ENCODE results near the gene AP2M1. TPM values are rescaled to one million over a fixed set of nuclear protein-coding genes. Genes with fewer than 3 reads are reported as not detected.

Gene AP2M1
- total and polyA plus RNA-seq, 4 donors: 71.9 to 200 (median 135) TPM

DNA sequence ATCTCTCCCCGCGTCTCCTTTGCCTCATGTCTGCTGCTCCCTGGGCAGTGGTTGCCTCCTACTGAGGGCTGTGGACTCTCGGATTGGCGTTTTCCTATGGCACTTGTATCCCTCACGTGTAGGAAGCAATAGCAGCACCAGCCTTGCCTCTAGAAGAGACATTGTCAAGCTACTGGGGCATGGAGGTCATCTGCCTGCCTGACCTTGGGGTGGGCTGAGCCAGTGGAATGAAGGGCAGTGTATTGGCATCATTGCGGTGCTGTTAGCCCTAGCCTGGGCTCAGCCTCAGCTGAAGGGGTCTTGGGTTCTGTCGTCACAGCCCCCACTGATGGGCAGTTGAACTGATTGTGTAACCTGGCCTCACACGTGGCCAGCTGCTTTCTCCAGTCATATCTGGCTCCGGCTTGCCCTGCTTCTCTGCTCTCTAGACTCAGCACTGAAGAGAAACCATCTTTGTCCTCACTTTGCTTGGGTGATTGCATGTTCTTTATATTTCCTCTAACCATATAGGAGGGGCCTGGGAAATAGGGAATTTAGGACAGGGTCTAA lies 19.4 kb downstream of the AP2M1 start (continued):
- TF ChIP-seq, protein P1, sequence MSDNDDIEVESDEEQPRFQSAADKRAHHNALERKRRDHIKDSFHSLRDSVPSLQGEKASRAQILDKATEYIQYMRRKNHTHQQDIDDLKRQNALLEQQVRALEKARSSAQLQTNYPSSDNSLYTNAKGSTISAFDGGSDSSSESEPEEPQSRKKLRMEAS (IDR thresholded peaks at IDR 0.05): no peak
- TF ChIP-seq RAD21 (IDR thresholded peaks at IDR 0.05): no peak
- TF ChIP-seq HNF4A (conservative IDR thresholded peaks at IDR 0.05): no peak
- TF ChIP-seq GABPA (IDR thresholded peaks at IDR 0.05 in 1 of 2, conservative IDR thresholded peaks at IDR 0.05 in 1 of 2): no peak
- no peak for TF ChIP-seq TAF1 (conservative IDR thresholded peaks at IDR 0.05)

DNA sequence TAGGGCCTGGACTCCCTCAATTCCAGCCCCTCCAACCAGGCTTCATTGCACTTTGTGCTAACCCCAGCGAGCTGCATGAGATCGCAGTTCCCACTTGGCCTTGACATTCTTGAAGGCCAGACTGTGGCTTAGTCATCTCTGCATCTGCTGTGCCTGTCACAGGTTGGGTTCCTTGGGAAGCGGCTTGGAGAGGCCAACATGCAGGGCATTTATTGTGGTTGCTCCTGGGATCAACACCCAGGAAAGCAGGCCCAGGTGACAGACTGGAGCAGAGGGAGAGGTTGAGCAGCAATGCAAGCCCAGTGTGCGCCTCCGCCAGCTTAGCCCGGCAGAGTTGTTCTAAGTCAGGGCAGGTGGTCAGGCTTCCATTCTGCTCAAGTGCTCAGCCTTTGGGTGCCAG lies 21.9 kb downstream of the AP2M1 start:
- TF ChIP-seq, protein P2, sequence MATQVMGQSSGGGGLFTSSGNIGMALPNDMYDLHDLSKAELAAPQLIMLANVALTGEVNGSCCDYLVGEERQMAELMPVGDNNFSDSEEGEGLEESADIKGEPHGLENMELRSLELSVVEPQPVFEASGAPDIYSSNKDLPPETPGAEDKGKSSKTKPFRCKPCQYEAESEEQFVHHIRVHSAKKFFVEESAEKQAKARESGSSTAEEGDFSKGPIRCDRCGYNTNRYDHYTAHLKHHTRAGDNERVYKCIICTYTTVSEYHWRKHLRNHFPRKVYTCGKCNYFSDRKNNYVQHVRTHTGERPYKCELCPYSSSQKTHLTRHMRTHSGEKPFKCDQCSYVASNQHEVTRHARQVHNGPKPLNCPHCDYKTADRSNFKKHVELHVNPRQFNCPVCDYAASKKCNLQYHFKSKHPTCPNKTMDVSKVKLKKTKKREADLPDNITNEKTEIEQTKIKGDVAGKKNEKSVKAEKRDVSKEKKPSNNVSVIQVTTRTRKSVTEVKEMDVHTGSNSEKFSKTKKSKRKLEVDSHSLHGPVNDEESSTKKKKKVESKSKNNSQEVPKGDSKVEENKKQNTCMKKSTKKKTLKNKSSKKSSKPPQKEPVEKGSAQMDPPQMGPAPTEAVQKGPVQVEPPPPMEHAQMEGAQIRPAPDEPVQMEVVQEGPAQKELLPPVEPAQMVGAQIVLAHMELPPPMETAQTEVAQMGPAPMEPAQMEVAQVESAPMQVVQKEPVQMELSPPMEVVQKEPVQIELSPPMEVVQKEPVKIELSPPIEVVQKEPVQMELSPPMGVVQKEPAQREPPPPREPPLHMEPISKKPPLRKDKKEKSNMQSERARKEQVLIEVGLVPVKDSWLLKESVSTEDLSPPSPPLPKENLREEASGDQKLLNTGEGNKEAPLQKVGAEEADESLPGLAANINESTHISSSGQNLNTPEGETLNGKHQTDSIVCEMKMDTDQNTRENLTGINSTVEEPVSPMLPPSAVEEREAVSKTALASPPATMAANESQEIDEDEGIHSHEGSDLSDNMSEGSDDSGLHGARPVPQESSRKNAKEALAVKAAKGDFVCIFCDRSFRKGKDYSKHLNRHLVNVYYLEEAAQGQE (IDR thresholded peaks at IDR 0.05): no peak
- no peak for TF ChIP-seq RXRA (IDR thresholded peaks at IDR 0.05)
- no peak for TF ChIP-seq NR2F2 (IDR thresholded peaks at IDR 0.05)
- TF ChIP-seq YY1 (IDR thresholded peaks at IDR 0.05): no peak
- no peak for TF ChIP-seq RAD21 (IDR thresholded peaks at IDR 0.05)
- TF ChIP-seq JUND (IDR thresholded peaks at IDR 0.05): no peak
- no peak for TF ChIP-seq HNF4G (IDR thresholded peaks at IDR 0.05)
- TF ChIP-seq FOXA2 (IDR thresholded peaks at IDR 0.05): no peak
- no peak for TF ChIP-seq FOXA1 (IDR thresholded peaks at IDR 0.05)
- TF ChIP-seq, protein P3, sequence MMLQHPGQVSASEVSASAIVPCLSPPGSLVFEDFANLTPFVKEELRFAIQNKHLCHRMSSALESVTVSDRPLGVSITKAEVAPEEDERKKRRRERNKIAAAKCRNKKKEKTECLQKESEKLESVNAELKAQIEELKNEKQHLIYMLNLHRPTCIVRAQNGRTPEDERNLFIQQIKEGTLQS (IDR thresholded peaks at IDR 0.05): no peak
- TF ChIP-seq, protein P4, sequence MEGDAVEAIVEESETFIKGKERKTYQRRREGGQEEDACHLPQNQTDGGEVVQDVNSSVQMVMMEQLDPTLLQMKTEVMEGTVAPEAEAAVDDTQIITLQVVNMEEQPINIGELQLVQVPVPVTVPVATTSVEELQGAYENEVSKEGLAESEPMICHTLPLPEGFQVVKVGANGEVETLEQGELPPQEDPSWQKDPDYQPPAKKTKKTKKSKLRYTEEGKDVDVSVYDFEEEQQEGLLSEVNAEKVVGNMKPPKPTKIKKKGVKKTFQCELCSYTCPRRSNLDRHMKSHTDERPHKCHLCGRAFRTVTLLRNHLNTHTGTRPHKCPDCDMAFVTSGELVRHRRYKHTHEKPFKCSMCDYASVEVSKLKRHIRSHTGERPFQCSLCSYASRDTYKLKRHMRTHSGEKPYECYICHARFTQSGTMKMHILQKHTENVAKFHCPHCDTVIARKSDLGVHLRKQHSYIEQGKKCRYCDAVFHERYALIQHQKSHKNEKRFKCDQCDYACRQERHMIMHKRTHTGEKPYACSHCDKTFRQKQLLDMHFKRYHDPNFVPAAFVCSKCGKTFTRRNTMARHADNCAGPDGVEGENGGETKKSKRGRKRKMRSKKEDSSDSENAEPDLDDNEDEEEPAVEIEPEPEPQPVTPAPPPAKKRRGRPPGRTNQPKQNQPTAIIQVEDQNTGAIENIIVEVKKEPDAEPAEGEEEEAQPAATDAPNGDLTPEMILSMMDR (IDR thresholded peaks at IDR 0.05; ENCODE audit: low read depth, low read length, missing input control): no peak
- no peak for TF ChIP-seq TAF1 (conservative IDR thresholded peaks at IDR 0.05)
- no peak overlapping the region for H3K9ac ChIP-seq (ENCODE audit: low read depth in 1 of 2, low read length in 2 of 2)
- 93% methylated on average over 6 of the region's 6 CpGs for WGBS
- no peaks in the 10 kb centered on the region for H3K4me1 ChIP-seq (ENCODE audit: control insufficient read depth in 4 of 4, insufficient read depth in 4 of 4, low read length in 3 of 4)
- no peak overlapping the region for H3K4me3 ChIP-seq (ENCODE audit: low read depth in 1 of 3, low read length in 3 of 3)
- H3K27me3 ChIP-seq (ENCODE audit: control insufficient read depth in 4 of 4, insufficient read depth in 4 of 4, low read length in 3 of 4): no peaks in the 10 kb centered on the region
- H3K27ac ChIP-seq (ENCODE audit: low read depth in 1 of 2, low read length in 2 of 2): no peak overlapping the region
- no peak for DNase-seq (ENCODE audit: low spot score)
- H3K36me3 ChIP-seq (ENCODE audit: control insufficient read depth in 4 of 4, insufficient read depth in 3 of 4, low read depth in 1 of 4, low read length in 3 of 4): peaks cover 9 to 42% (median 31%) of the 10 kb centered on the region in 4 donors
- H3K9me3 ChIP-seq (ENCODE audit: control insufficient read depth in 4 of 4, low read length in 3 of 4): no peaks in the 10 kb centered on the region

DNA sequence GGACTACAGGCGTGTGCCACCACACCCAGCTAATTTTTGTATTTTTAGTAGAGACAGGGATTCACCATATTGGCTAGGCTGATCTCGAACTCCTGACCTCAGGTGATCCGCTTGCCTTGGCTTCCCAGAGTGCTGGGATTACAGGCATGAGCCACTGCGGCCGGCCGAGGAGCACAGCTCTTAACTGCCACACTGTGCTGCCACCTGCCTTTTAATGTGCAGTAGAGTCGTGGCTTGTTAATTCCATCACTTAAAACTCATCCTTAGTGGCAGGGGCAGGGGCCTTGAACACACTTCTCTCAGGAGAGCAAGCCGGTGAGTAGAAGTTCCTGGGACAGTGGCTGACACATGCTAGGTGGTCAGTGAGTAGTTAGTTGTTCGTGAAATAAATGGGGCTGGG lies 23.9 kb downstream of the AP2M1 start:
- Histone ChIP-seq H3K27ac (ENCODE audit: low read depth in 1 of 2, low read length in 2 of 2) (no peak overlapping the region), H3K4me3 (ENCODE audit: low read depth in 1 of 3, low read length in 3 of 3) (no peak overlapping the region), H3K4me1 (ENCODE audit: control insufficient read depth in 4 of 4, insufficient read depth in 4 of 4, low read length in 3 of 4) (no peaks in the 10 kb centered on the region), H3K36me3 (ENCODE audit: control insufficient read depth in 4 of 4, insufficient read depth in 3 of 4, low read depth in 1 of 4, low read length in 3 of 4) (peaks cover 6 to 24% (median 14%) of the 10 kb centered on the region in 4 donors), H3K9me3 (ENCODE audit: control insufficient read depth in 4 of 4, low read length in 3 of 4) (no peaks in the 10 kb centered on the region), H3K27me3 (ENCODE audit: control insufficient read depth in 4 of 4, insufficient read depth in 4 of 4, low read length in 3 of 4) (no peaks in the 10 kb centered on the region), H3K9ac (ENCODE audit: low read depth in 1 of 2, low read length in 2 of 2) (no peak overlapping the region)
- TF ChIP-seq EGR1 (IDR thresholded peaks at IDR 0.05; ENCODE audit: low read depth in 2 of 2): no peak
- TF ChIP-seq, protein P4 (IDR thresholded peaks at IDR 0.05; ENCODE audit: low read depth, low read length, missing input control): no peak
- no peak for TF ChIP-seq HNF4A (conservative IDR thresholded peaks at IDR 0.05)
- no peak for TF ChIP-seq YY1 (IDR thresholded peaks at IDR 0.05)
- no peak for TF ChIP-seq HNF4G (IDR thresholded peaks at IDR 0.05)
- no peak for TF ChIP-seq SP1 (IDR thresholded peaks at IDR 0.05)
- TF ChIP-seq GABPA (IDR thresholded peaks at IDR 0.05 in 1 of 2, conservative IDR thresholded peaks at IDR 0.05 in 1 of 2): no peak
- no peak for TF ChIP-seq RXRA (IDR thresholded peaks at IDR 0.05)
- TF ChIP-seq NR2F2 (IDR thresholded peaks at IDR 0.05): no peak
- WGBS: 87% methylated on average over 9 of the region's 9 CpGs
- DNase-seq (ENCODE audit: low spot score): no peak
